Spleen (tissue), 13 donors: Measurements from ENCODE around the gene CRKL. TPM values are rescaled to one million over a fixed set of nuclear protein-coding genes. Genes with fewer than 3 reads are reported as not detected.
A peak's percentile ranks its signal among the peaks of the same experiment; 100 is the strongest.

Source experiments
- DNase-seq: peaks from one replicate; pipeline ENCODE4 v3.0.0-alpha.2; 2020
- H3K27ac ChIP-seq, 8 donors: fragments of 200-600 bp; sonication (generic) in 7 of 8; 1 replicate in 4 of 8; 2 replicates in 4 of 8; pipeline versions ENCODE4 v1.5.0 to v1.8.0; 2016 to 2021; ENCODE audit warnings: inconsistent platforms in 4 of 8, mild to moderate bottlenecking in 4 of 8, moderate library complexity in 1 of 8
- H3K27me3 ChIP-seq, 7 donors: fragments of 200-600 bp; sonication (generic) in 6 of 7; replicated peaks in 1 of 7; 1 replicate in 4 of 7; 2 replicates in 3 of 7; pipeline versions ENCODE4 v1.5.0 to v1.8.0; 2016 to 2021; ENCODE audit warnings: inconsistent platforms in 3 of 7, mild to moderate bottlenecking in 1 of 7
- H3K36me3 ChIP-seq, 6 donors: fragments of 200-600 bp; sonication (generic) in 5 of 6; 1 replicate in 4 of 6; 2 replicates in 2 of 6; pipeline versions ENCODE4 v1.5.0 to v1.8.0; 2016 to 2021; ENCODE audit warnings: inconsistent platforms in 2 of 6
- H3K4me1 ChIP-seq, 6 donors: fragments of 200-600 bp; sonication (generic) in 5 of 6; 1 replicate in 3 of 6; 2 replicates in 3 of 6; pipeline versions ENCODE4 v1.5.0 to v1.8.0; 2016 to 2021; ENCODE audit warnings: inconsistent platforms in 3 of 6
- H3K4me3 ChIP-seq, 8 donors: fragments of 200-600 bp; sonication (generic) in 7 of 8; 1 replicate in 4 of 8; 2 replicates in 4 of 8; pipeline versions ENCODE4 v1.5.0 to v1.8.0; 2016 to 2021; ENCODE audit warnings: inconsistent platforms in 4 of 8, mild to moderate bottlenecking in 4 of 8, moderate library complexity in 2 of 8
- H3K9me3 ChIP-seq, 8 donors: fragments of 200-600 bp; sonication (generic) in 7 of 8; 1 replicate in 4 of 8; 2 replicates in 4 of 8; pipeline versions ENCODE4 v1.5.0 to v1.8.0; 2016 to 2021; ENCODE audit warnings: inconsistent platforms in 4 of 8
- CTCF ChIP-seq, 11 experiments: fragments of 200-600 bp in 7 of 11; fragments of 450-650 bp in 4 of 11; sonication (generic) in 4 of 11; IDR thresholded peaks in 8 of 11; conservative IDR thresholded peaks in 3 of 11; 1 replicate in 7 of 11; 2 replicates in 4 of 11; pipeline versions ENCODE4 v1.4.0 to v1.8.0; 2016 to 2021; ENCODE audit warnings: antibody characterized with exemption in 11 of 11, inconsistent platforms in 4 of 11, mild to moderate bottlenecking in 1 of 11
- POLR2A ChIP-seq, 3 donors: fragments of 450-650 bp; IDR thresholded peaks; one replicate each; pipeline ENCODE4 v1.5.1; 2017; ENCODE audit warnings: antibody characterized with exemption in 3 of 3, mild to moderate bottlenecking in 1 of 3
- POLR2AphosphoS5 ChIP-seq, 3 donors: sonication (generic); formaldehyde crosslinking; IDR thresholded peaks; one replicate each; pipeline ENCODE4 v1.5.1; 2017; ENCODE audit warnings: antibody characterized with exemption in 3 of 3
- WGBS, 5 donors: extraction: QIAGEN DNeasy Blood & Tissue Kit in 3 of 5; methylation state at CpG; one replicate each; pipeline versions ENCODE4 v1.1.5 to v1.1.7; 2013 to 2018; 5-methylcytosine and 5-hydroxymethylcytosine counted together
- intact Hi-C: fragments of 100-400 bp; cut with DNase I; formaldehyde crosslinking; loops from one replicate; pipeline ENCODE4 v1.15.0; 2023; ENCODE audit warnings: low total_unique reads
- long read RNA-seq, 2 donors: transcript quantifications; one replicate each; lab custom pipeline, GENCODE V29; 2026
- polyA plus RNA-seq, 3 donors: library from polyadenylated mRNA; stranded (reverse); fragments of 200-250 nt; gene quantifications; one replicate each; pipeline ENCODE4 v1.2.1, GENCODE V29; 2013
- total RNA-seq, 7 donors: library from RNA; depleted of rRNA in 3 of 7; stranded (reverse); fragments of >200 nt in 3 of 7; fragmentation: NEBNext Ultra II Directional in 4 of 7; extraction: Animal tissue kit (Norgen Biotek cat#: 25700) in 4 of 7; gene quantifications; one replicate each; pipeline versions ENCODE4 v1.1.0 to v1.2.1, GENCODE V29; 2016 to 2021
- donor health status: healthy with polysubstance abuse.
- donor health status: DM: no; HTN: no; CAD: no; lungs with moderate emphysema.
- donor health status: DM: no; HTN: no; CAD: no.
- donor health status: Bipolar disorder and iron deficiency.
- donor health status: healthy.
- donor health status: DM: no; HTN: no; CAD: no.
- donor health status: DM: yes; HTN: yes; CAD: no.

The CRKL gene, protein sequence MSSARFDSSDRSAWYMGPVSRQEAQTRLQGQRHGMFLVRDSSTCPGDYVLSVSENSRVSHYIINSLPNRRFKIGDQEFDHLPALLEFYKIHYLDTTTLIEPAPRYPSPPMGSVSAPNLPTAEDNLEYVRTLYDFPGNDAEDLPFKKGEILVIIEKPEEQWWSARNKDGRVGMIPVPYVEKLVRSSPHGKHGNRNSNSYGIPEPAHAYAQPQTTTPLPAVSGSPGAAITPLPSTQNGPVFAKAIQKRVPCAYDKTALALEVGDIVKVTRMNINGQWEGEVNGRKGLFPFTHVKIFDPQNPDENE
- 10 to 100 TPM; 56.7 to 65.3 (median 58.1) TPM for total RNA-seq
- 10 to 100 TPM; 11.5 to 17.9 (median 12.2) TPM for polyA plus RNA-seq
- long read RNA-seq, donor 1, full-length matches to known transcripts, result 11 of 26 reads
- long read RNA-seq, donor 1, partial matches to known transcripts, result 15 of 26 reads
- long read RNA-seq, donor 1, other reads (novel, unspliced or antisense), result 0 of 26 reads
- long read RNA-seq, donor 2, full-length matches to known transcripts, result 15 of 23 reads
- long read RNA-seq, donor 2, partial matches to known transcripts, result 8 of 23 reads
- long read RNA-seq, donor 2, other reads (novel, unspliced or antisense), result 0 of 23 reads

GRCh38 chr22:20916916-20917810, at the start of gene CRKL:
Gene CRKL, plus strand, starts transcription at chr22:20917407. Its CDS starts 528 bp downstream, at chr22:20917935.
- TF ChIP-seq POLR2AphosphoS5 (IDR thresholded peaks at IDR 0.05) (peak; percentile 95 to 97 (median 97)), POLR2A (IDR thresholded peaks at IDR 0.05) (peak in 1 of 3 donors; percentile 71), CTCF (IDR thresholded peaks at IDR 0.05 in 8 of 11, conservative IDR thresholded peaks at IDR 0.05 in 3 of 11) (peak; percentile 89 to 100 (median 97))
- Histone ChIP-seq H3K27ac (peak within 1 kb of the TSS; percentile 87 to 97 (median 96)), H3K4me3 (peak within 1 kb of the TSS; percentile 93 to 100 (median 98)), H3K27me3 (no peaks in the 10 kb centered on the region), H3K4me1 (peaks cover 20 to 50% (median 42%) of the 10 kb centered on the region in 6 donors), H3K36me3 (no peaks in the 10 kb centered on the region), H3K9me3 (no peaks in the 10 kb centered on the region)
- DNase-seq, result peak; percentile 99
- intact Hi-C loops, result loop anchor here (5.0 kb wide), 1 partner anchor 60 kb away; the partner anchor contains the start of genes PI4KA and SNAP29
- 0 to 1% (median 0%) methylated on average over 46 to 92 of the region's 92 CpGs for WGBS, 5 donors

DNA sequence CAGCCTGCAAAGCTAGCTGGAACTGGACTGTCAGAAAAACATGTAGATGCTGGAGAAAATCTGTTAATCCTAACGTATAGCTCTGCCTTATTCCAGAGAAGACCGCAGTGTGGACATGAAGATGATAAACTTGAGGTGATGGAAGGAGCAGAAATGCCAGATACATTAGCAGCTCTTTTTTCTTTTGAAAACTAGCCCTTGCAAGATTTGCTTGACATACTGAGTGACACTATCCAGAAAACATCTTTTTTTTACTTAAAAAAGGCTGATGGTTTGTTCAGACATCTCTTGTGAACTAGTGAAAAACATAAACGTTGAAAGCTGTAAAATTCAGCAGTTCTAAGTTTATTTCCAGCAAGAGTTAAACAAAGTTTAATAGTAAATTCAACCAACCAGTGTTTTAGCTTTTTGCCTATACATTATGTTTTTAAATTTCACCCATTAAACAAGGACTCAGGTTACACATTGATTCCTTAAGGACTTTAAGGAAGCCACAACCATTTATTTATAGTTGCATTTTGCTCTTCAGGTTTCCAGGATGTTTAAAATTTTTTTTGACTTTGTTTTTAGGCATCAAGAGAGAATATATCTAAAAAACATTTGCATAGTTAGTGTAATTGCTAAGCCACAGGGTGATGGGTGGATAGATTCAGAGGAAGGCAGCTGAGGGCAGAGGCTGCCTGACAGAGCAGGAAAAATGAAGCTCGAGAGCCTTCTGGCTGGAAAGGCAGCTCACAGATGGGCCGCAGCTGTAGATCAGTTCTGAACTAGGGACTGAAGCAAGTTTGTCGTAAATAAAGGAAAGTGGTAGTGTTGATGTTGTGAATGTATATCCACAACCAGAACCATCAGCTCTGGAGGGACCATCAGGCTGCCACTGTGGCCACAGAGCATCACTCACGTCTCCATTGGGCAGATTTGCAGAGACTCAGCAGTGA, 48.9 kb upstream of the CRKL start:
- WGBS, 5 donors, result 69 to 84% (median 80%) methylated on average over 6 to 7 of the region's 7 CpGs
- no peak for DNase-seq
- no peaks in the 10 kb centered on the region for H3K9me3 ChIP-seq
- H3K36me3 ChIP-seq, result peaks cover 0 to 95% (median 31%) of the 10 kb centered on the region in 6 donors
- H3K4me1 ChIP-seq, result peaks cover 25 to 62% (median 47%) of the 10 kb centered on the region in 6 donors
- intact Hi-C loops, result no loop called here
- no peak overlapping the region for H3K4me3 ChIP-seq
- peak overlapping the region; percentile 66 to 86 (median 83) for H3K27ac ChIP-seq
- no peaks in the 10 kb centered on the region for H3K27me3 ChIP-seq
- TF ChIP-seq CTCF (IDR thresholded peaks at IDR 0.05 in 8 of 11, conservative IDR thresholded peaks at IDR 0.05 in 3 of 11) (no peak), POLR2AphosphoS5 (IDR thresholded peaks at IDR 0.05) (no peak), POLR2A (IDR thresholded peaks at IDR 0.05) (no peak)

GRCh38 chr22:20869234-20869633, 48.0 kb upstream of the CRKL start:
- H3K4me3 ChIP-seq, result no peak overlapping the region
- H3K9me3 ChIP-seq, result no peaks in the 10 kb centered on the region
- WGBS, 5 donors, result 95 to 100% (median 98%) methylated on average over 2 of the region's 2 CpGs
- peaks cover 16 to 52% (median 42%) of the 10 kb centered on the region in 6 donors for H3K4me1 ChIP-seq
- H3K27me3 ChIP-seq, result no peaks in the 10 kb centered on the region
- H3K27ac ChIP-seq, result peak overlapping the region in 6 of 8 donors; percentile 62 to 86 (median 84)
- intact Hi-C loops, result no loop called here
- H3K36me3 ChIP-seq, result peaks cover 0 to 94% (median 30%) of the 10 kb centered on the region in 6 donors
- TF ChIP-seq POLR2A (IDR thresholded peaks at IDR 0.05) (no peak), POLR2AphosphoS5 (IDR thresholded peaks at IDR 0.05) (no peak), CTCF (IDR thresholded peaks at IDR 0.05 in 8 of 11, conservative IDR thresholded peaks at IDR 0.05 in 3 of 11) (no peak)
- no peak for DNase-seq
